Endodermal cell (in vitro differentiated cells): ENCODE data around the gene KLHL40. TPM values are rescaled to one million over a fixed set of nuclear protein-coding genes. Genes with fewer than 3 reads are reported as not detected.

ENCODE experiments used
- DNase-seq: peaks from one replicate; pipeline ENCODE4 v3.0.0-alpha.2; 2017
- H3K27ac ChIP-seq: 2 replicates; pipeline ENCODE4 v1.5.1; 2013; ENCODE audit warnings: mild to moderate bottlenecking, low read depth, low read length, moderate library complexity
- H3K27me3 ChIP-seq: 2 replicates; pipeline ENCODE4 v1.6.1; 2013; ENCODE audit warnings: mild to moderate bottlenecking, low read length, moderate library complexity; ENCODE audit not compliant: insufficient read depth, control insufficient read depth, poor library complexity, severe bottlenecking
- H3K36me3 ChIP-seq: 2 replicates; pipeline ENCODE4 v1.7.0; 2013; ENCODE audit warnings: mild to moderate bottlenecking, low read length, moderate library complexity; ENCODE audit not compliant: control insufficient read depth, insufficient read depth
- H3K4me1 ChIP-seq: one replicate; pipeline ENCODE4 v1.7.0; 2013; ENCODE audit warnings: low read length; ENCODE audit not compliant: control insufficient read depth, insufficient read depth
- H3K4me3 ChIP-seq: 2 replicates; pipeline ENCODE4 v1.5.1; 2013; ENCODE audit warnings: mild to moderate bottlenecking, low read length, moderate library complexity
- H3K9ac ChIP-seq: 2 replicates; pipeline ENCODE4 v1.6.1; 2013; ENCODE audit warnings: mild to moderate bottlenecking, low read length, moderate library complexity; ENCODE audit not compliant: poor library complexity, severe bottlenecking; ENCODE audit errors: extremely low read depth
- H3K9me3 ChIP-seq: 2 replicates; pipeline ENCODE4 v1.6.1; 2013; ENCODE audit warnings: mild to moderate bottlenecking, low read length, moderate library complexity; ENCODE audit not compliant: control insufficient read depth
- H3K27ac Mint-ChIP-seq: 2 replicates; pipeline ENCODE4 v1.8.0; 2020; ENCODE audit warnings: mixed read lengths
- H3K27me3 Mint-ChIP-seq: 2 replicates; pipeline ENCODE4 v1.8.0; 2021; ENCODE audit warnings: mild to moderate bottlenecking, mixed read lengths; ENCODE audit not compliant: insufficient read depth
- H3K36me3 Mint-ChIP-seq: 2 replicates; pipeline ENCODE4 v1.8.0; 2020; ENCODE audit warnings: low read depth, mixed read lengths
- H3K4me1 Mint-ChIP-seq: 2 replicates; pipeline ENCODE4 v1.8.0; 2020; ENCODE audit warnings: mixed read lengths
- H3K4me3 Mint-ChIP-seq: 2 replicates; pipeline ENCODE4 v1.8.0; 2020; ENCODE audit warnings: mild to moderate bottlenecking, moderate library complexity, mixed read lengths
- H3K9me3 Mint-ChIP-seq: 2 replicates; pipeline ENCODE4 v1.8.0; 2020; ENCODE audit warnings: mild to moderate bottlenecking, mixed read lengths
- WGBS, 2 experiments: methylation state at CpG; one replicate each; pipeline versions ENCODE4 v1.1.5 to v1.1.7; 2013; ENCODE audit warnings: missing lambda C conversion rate in 2 of 2, mixed read lengths in 1 of 2; ENCODE audit not compliant: insufficient coverage in 1 of 2, insufficient read length in 1 of 2; 5-methylcytosine and 5-hydroxymethylcytosine counted together
- total RNA-seq, 2 donors: library from RNA; stranded (reverse); fragmentation: NEBNext Ultra II Directional in 1 of 2; extraction: Animal tissue kit (Norgen Biotek cat#: 25700) in 1 of 2; gene quantifications; 2 replicates in 1 of 2; 3 replicates in 1 of 2; pipeline ENCODE4 v1.2.1, GENCODE V29; 2021
- TF ChIP-seq, protein P1 (sequence below): fragments of 200-600 bp; sonication (generic); conservative IDR thresholded peaks from 2 replicates; pipeline ENCODE4 v1.5.0; 2021; ENCODE audit warnings: antibody characterized with exemption, mild to moderate bottlenecking

Gene KLHL40
- total RNA-seq, 2 donors from 2014 or later, result not detected

GRCh38 chr3:42698911-42699230 is 13.5 kb downstream of the KLHL40 start:
- DNase-seq, result no peak
- H3K27me3 ChIP-seq, result peaks cover 14% of the 10 kb centered on the region
- H3K4me1 ChIP-seq, result no peaks in the 10 kb centered on the region
- Mint-ChIP-seq H3K36me3 (no peaks in the 10 kb centered on the region), H3K4me1 (no peaks in the 10 kb centered on the region), H3K4me3 (no peak overlapping the region), H3K27ac (no peak overlapping the region), H3K27me3 (peaks cover 4% of the 10 kb centered on the region), H3K9me3 (no peaks in the 10 kb centered on the region)
- no peaks in the 10 kb centered on the region for H3K9me3 ChIP-seq
- no peak overlapping the region for H3K27ac ChIP-seq
- 93 to 95% methylated on average over 6 to 8 of the region's 9 CpGs for WGBS, 2 experiments
- TF ChIP-seq, protein P1, sequence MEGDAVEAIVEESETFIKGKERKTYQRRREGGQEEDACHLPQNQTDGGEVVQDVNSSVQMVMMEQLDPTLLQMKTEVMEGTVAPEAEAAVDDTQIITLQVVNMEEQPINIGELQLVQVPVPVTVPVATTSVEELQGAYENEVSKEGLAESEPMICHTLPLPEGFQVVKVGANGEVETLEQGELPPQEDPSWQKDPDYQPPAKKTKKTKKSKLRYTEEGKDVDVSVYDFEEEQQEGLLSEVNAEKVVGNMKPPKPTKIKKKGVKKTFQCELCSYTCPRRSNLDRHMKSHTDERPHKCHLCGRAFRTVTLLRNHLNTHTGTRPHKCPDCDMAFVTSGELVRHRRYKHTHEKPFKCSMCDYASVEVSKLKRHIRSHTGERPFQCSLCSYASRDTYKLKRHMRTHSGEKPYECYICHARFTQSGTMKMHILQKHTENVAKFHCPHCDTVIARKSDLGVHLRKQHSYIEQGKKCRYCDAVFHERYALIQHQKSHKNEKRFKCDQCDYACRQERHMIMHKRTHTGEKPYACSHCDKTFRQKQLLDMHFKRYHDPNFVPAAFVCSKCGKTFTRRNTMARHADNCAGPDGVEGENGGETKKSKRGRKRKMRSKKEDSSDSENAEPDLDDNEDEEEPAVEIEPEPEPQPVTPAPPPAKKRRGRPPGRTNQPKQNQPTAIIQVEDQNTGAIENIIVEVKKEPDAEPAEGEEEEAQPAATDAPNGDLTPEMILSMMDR, result no peak
- no peaks in the 10 kb centered on the region for H3K36me3 ChIP-seq
- H3K4me3 ChIP-seq, result no peak overlapping the region
- H3K9ac ChIP-seq, result no peak overlapping the region

DNA sequence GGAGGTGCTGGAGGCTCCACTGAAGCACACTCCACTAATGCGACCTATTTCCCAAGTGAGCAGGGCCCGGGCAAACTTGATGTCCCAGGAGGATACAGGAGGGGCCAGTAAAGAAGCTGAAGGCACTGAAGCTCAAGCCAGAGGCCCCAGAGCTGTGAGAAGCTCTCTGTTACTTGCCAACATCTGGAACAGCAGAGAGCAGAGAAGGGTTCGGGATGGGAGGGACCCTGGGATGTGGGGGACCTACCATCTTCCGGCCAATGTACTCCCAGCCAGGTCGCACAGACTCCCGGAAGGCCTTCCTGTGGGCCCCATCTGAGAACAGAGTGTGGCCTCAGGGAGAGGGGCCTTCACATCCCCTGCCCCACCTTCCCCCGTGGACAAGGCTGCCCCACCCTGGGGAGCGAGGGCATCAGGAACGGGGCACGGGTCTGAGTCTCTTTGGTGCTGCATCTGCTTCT is 14.2 kb downstream of the KLHL40 start:
- WGBS, 2 experiments, result 91 to 94% methylated on average over 9 to 10 of the region's 10 CpGs

GRCh38 chr3:42700366-42701288 is 15.3 kb downstream of the KLHL40 start:
- H3K9me3 Mint-ChIP-seq, result no peaks in the 10 kb centered on the region
- no peak for DNase-seq
- no peak overlapping the region for H3K9ac ChIP-seq

More for the DNA sequence above, 14.2 kb downstream of the KLHL40 start:
- no peaks in the 10 kb centered on the region for H3K36me3 ChIP-seq
- Mint-ChIP-seq H3K27me3 (peaks cover 5% of the 10 kb centered on the region), H3K4me1 (no peaks in the 10 kb centered on the region), H3K36me3 (no peaks in the 10 kb centered on the region), H3K4me3 (no peak overlapping the region), H3K9me3 (no peaks in the 10 kb centered on the region), H3K27ac (no peak overlapping the region)
- no peaks in the 10 kb centered on the region for H3K4me1 ChIP-seq
- peaks cover 14% of the 10 kb centered on the region for H3K27me3 ChIP-seq
- H3K9me3 ChIP-seq, result no peaks in the 10 kb centered on the region
- TF ChIP-seq, protein P1, result no peak
- H3K9ac ChIP-seq, result no peak overlapping the region
- no peak for DNase-seq
- no peak overlapping the region for H3K27ac ChIP-seq
- no peak overlapping the region for H3K4me3 ChIP-seq

More at GRCh38 chr3:42700366-42701288, 15.3 kb downstream of the KLHL40 start:
- WGBS, 2 experiments, result 72 to 83% methylated on average over 9 to 15 of the region's 15 CpGs
- H3K36me3 Mint-ChIP-seq, result no peaks in the 10 kb centered on the region
- no peak overlapping the region for H3K4me3 Mint-ChIP-seq
- no peaks in the 10 kb centered on the region for H3K4me1 Mint-ChIP-seq
- peaks cover 5% of the 10 kb centered on the region for H3K27me3 ChIP-seq
- no peaks in the 10 kb centered on the region for H3K36me3 ChIP-seq
- H3K4me1 ChIP-seq, result no peaks in the 10 kb centered on the region
- no peaks in the 10 kb centered on the region for H3K9me3 ChIP-seq
- TF ChIP-seq, protein P1, result no peak
- no peak overlapping the region for H3K27ac Mint-ChIP-seq
- no peak overlapping the region for H3K4me3 ChIP-seq
- no peak overlapping the region for H3K27ac ChIP-seq
- peaks cover 5% of the 10 kb centered on the region for H3K27me3 Mint-ChIP-seq
